HG02852 (cell line): ENCODE results near the gene PCP4L1.
"Not testable (repeated sequence)": the region's sequence is repeated elsewhere in the genome, so short reads cannot be mapped to it uniquely, and the experiment has no call there.

Experiments used
- ATAC-seq: cut with Tn5 transposase; IDR thresholded peaks from one replicate; pipeline ENCODE4 v1.9.1; 2021; ENCODE audit warnings: mild to moderate bottlenecking, moderate library complexity; ENCODE audit not compliant: unreplicated experiment

PCP4L1 gene

DNA sequence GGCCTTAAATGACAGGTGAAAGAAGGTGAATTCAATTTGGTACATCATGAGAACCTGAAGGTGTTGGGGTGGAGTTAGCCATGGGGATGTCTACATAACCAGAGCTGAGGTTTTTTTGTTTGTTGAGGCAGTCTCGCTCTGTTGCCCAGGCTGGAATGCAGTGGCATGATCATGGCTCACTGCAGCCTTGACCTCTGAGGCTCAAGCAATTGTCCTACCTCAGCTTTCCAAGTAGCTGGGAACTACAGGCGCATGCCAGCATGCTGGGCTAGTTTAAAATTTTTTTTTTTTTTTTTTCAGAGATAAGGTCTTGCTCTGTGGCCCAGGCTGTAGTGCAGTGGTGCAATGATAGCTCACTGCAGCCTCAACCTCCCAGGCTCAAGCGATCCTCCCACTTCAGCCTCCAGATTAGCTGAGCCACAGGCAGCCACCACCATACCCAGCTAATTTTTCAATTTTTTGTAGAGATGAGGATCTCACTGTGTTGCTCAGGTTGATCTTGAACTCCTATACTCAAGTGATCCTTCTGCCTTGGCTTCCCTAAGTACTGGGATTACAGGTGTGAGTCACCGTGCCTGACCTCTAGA lies 53.1 kb downstream of the PCP4L1 start:
- ATAC-seq = no peak

DNA sequence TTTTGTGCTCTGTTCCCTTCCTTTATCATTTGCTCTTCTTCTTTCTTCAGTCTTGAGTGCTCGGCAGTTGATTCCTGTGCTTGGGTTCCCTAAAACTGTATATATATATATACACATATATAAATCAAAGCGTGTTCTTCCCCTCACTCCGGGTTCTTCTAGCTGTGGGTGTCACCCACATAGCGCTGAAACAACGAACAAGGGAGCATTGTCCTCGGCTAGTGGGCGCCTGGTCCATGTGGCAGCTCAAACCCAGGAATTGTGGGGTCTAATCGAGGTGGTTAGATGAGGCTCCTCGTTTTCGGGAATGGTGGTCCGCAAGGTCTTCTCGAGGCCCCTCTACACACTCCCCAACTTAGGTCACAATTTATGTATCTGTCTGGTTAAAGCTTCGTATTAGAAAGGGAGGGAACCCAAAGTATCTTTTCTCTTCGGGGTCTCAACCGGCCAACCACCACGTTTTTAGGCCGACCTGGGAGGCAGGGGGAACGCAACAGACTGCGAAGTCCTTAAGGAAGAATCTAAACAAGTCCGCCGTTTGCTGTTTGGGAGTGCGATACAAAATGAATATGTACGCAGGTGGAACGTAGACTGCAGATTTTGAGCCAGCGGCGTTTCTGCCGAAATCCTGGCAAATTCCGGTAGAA lies 55.1 kb downstream of the PCP4L1 start:
- ATAC-seq = peak; percentile 23

DNA sequence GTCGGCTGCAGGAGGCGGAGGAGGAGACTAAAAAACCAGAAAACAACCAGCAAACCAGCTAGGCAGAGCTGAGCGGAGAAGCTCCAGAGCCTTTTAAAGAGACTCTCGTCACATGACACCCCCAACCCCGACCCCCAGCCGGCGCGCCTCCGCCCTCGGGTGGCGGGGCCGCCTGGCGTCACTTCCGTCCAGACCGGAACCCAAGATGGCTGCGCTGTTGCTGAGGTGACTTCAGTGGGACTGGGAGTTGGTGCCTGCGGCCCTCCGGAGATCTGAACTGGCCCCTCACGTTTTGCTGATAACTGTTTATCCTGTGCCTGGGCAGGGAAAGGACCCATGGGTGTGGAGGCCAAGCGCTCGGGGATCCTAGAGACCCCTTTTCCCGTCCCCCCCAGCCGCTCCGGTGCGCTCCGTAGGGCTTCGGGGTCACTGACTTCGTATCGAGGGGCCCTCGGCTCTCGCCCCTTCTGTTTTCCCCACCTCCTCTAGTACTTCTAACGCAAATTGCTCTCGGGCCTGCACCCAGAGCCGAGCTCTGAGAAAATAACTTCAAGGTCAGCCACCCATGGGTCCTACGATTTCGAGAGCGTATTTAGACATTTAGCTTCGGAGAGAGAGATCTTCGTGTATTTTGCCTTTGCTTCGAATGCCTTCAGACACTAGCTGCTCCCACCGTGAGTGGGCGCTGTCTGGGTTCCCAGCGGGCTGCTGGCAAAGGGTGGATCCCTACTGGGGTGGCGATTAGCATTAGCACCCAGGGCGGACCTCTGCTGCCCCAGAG lies 55.8 kb downstream of the PCP4L1 start, which contains the start of gene SDHC:
Gene SDHC (plus strand): TSS at position 181 of the 781 bp plus-strand sequence. CDS start 25 bp downstream, at position 206.
- ATAC-seq = peak; percentile 97

DNA sequence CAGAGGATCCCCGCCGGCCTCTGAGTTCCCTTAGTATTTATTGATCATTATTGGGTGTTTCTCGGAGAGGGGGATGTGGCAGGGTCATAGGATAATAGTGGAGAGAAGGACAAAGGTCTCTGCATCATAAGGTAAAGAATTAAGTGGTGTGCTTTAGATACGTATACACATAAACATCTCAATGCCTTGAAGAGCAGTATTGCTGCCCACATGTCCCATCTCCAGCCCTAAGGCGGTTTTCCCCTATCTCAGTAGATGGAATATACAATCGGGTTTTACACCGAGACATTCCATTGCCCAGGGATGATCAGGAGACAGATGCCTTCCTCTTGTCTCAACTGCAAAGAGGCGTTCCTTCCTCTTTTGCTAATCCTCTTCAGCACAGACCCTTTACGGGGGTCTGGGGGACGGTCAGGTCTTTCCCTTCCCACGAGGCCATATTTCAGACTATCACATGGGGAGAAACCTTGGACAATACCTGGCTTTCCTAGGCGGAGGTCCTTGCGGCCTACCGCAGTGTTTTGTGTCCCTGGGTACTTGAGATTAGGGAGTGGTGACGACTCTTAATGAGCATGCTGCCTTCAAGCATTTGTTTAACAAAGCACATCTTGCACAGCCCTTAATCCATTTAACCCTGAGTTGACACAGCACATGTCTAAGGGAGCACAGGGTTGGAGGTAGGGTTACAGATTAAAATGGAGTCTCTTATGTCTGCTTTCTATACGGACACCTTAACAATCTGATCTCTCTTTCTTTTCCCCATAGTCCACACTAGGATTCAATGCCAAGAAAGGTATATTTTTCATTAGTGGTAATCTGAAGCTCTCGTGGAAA lies 57.5 kb downstream of the PCP4L1 start:
- not testable (repeated sequence) for ATAC-seq

DNA sequence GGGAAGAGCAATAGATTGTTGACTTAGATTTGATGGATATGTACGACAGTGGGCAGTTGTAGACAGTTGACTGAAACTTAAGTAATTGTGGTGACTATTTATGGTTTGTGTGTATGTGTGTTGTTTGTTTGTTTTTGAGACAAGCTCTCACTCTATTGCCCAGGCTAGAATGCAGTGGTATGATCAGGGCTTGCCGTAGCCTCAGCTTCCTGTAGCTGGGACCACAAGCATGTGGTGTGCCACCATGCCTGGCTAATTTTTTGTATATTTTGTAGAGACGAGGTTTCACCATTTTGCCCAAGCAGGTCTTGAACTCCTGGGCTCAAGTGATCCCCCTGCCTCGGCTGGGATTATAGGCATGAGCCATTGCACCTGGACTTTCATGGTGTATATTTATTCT lies 65.5 kb downstream of the PCP4L1 start:
- no peak for ATAC-seq

DNA sequence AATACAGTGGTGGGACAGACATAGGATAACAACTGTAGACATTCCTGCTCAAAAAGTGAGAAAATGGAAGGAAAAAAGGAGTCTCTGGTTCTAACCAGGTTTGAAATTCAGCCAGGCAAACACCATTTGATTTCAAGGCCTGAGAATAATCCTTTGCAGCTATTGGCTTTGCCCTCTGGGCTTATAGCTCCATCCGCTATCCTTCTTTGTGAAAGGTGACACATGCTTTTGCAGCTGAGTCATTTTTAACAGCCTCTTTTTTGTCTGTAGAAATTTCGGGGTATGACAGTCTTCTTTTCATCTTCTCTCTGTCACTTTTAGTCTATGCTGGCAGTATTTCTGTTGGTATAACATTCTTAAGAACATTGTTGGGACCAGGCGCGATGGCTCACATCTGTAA lies 71.8 kb downstream of the PCP4L1 start:
- no peak for ATAC-seq

DNA sequence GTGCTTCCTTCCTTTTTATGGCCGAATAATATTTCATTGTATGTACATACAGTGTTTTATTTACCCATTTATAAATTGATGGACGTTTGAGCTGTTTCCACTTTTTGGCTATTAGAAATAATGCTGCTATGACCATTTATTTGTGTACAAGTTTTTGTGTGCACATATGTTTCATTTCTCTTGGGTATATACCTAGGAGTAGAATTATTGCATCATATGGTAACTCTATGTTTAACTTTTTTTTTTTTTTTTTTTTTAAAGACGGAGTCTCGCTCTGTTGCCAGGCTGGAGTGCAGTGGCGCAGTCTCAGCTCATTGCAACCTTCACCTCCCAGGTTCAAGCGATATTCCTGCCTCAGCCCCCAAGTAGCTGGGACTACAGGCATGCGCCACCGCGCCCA lies 74.6 kb downstream of the PCP4L1 start:
- ATAC-seq = no peak
